Calu3 (cell line): ENCODE results near the gene ENO1. TPM values are rescaled to one million over a fixed set of nuclear protein-coding genes. Genes with fewer than 3 reads are reported as not detected.
"Not testable (repeated sequence)": the region's sequence is repeated elsewhere in the genome, so short reads cannot be mapped to it uniquely, and the experiment has no call there.

Source experiments
- BruUV-seq: library from RNA; stranded (reverse); fragments of 400-500 nt; replicated peaks from 2 replicates; lab custom pipeline; 2021; lab: Mats Ljungman, UMichigan
- CTCF ChIA-PET: fragments of 300-600 bp; sonication (Branson Sonifier 250); formaldehyde crosslinking; loops from one replicate; lab custom pipeline; 2022; ENCODE audit warnings: antibody characterized with exemption; lab: Charles Lee
- DNase-seq: peaks from one replicate; pipeline ENCODE4 v3.0.0; 2022
- H3K27ac Mint-ChIP-seq: one replicate; pipeline ENCODE4 v1.8.0; 2022; ENCODE audit warnings: mixed read lengths; ENCODE audit not compliant: unreplicated experiment
- H3K27me3 Mint-ChIP-seq: one replicate; pipeline ENCODE4 v1.8.0; 2022; ENCODE audit warnings: mixed read lengths; ENCODE audit not compliant: unreplicated experiment
- H3K36me3 Mint-ChIP-seq: one replicate; pipeline ENCODE4 v1.8.0; 2022; ENCODE audit warnings: mild to moderate bottlenecking, moderate library complexity, mixed read lengths; ENCODE audit not compliant: insufficient read depth, unreplicated experiment
- H3K4me1 Mint-ChIP-seq: one replicate; pipeline ENCODE4 v1.8.0; 2022; ENCODE audit warnings: mild to moderate bottlenecking, low read depth, mixed read lengths; ENCODE audit not compliant: unreplicated experiment
- H3K4me3 Mint-ChIP-seq: one replicate; pipeline ENCODE4 v1.8.0; 2022; ENCODE audit warnings: mild to moderate bottlenecking, low read depth, moderate library complexity, mixed read lengths; ENCODE audit not compliant: unreplicated experiment
- H3K9me3 Mint-ChIP-seq: one replicate; pipeline ENCODE4 v1.8.0; 2022; ENCODE audit warnings: low read depth, mixed read lengths; ENCODE audit not compliant: unreplicated experiment
- CTCF ChIP-seq: fragments of 200-600 bp; IDR thresholded peaks from one replicate; pipeline ENCODE4 v1.8.0; 2022; ENCODE audit warnings: antibody characterized with exemption; ENCODE audit not compliant: unreplicated experiment
- intact Hi-C: fragments of 100-400 bp; cut with micrococcal nuclease; formaldehyde crosslinking; loops from one replicate; pipeline ENCODE4 v1.10.0; 2022; ENCODE audit not compliant: unreplicated experiment
- total RNA-seq: library from RNA; stranded (reverse); gene quantifications from 2 replicates; pipeline ENCODE4 v1.2.3, GENCODE V29; 2022

Gene ENO1
- total RNA-seq, 1 experiment from 2014 or later, result 1,003 TPM

- CTCF ChIA-PET, result no interaction called here
- Mint-ChIP-seq H3K36me3 (peaks cover 2% of the 10 kb centered on the region), H3K9me3 (no peaks in the 10 kb centered on the region), H3K4me3 (no peak overlapping the region), H3K4me1 (peaks cover 17% of the 10 kb centered on the region), H3K27me3 (no peaks in the 10 kb centered on the region), H3K27ac (no peak overlapping the region)
- DNase-seq, result no peak
- intact Hi-C loops, result no loop called here
- no peak for TF ChIP-seq CTCF
- BruUV-seq, result no TSS peak
Observed at GRCh38 chr1:8823295-8823664, 55.2 kb downstream of the ENO1 start.

GRCh38 chr1:8822373-8823294, 55.9 kb downstream of the ENO1 start:
- BruUV-seq, result no TSS peak

GRCh38 chr1:8821084-8821483, 57.4 kb downstream of the ENO1 start:
- intact Hi-C loops, result no loop called here
- TF ChIP-seq CTCF, result no peak
- DNase-seq, result no peak
- no peak overlapping the region for H3K4me3 Mint-ChIP-seq
- H3K36me3 Mint-ChIP-seq, result peaks cover 24% of the 10 kb centered on the region
- no peaks in the 10 kb centered on the region for H3K9me3 Mint-ChIP-seq
- peaks cover 24% of the 10 kb centered on the region for H3K4me1 Mint-ChIP-seq
- H3K27me3 Mint-ChIP-seq, result no peaks in the 10 kb centered on the region
- H3K27ac Mint-ChIP-seq, result no peak overlapping the region
- no TSS peak for BruUV-seq
- CTCF ChIA-PET, result interaction anchor here (1.1 kb wide), 1 partner anchor 28 kb away, joined by 3 read pairs; no protein-coding TSS in a partner anchor

More at GRCh38 chr1:8822373-8823294, 55.9 kb downstream of the ENO1 start:
- H3K4me3 Mint-ChIP-seq, result no peak overlapping the region
- H3K27me3 Mint-ChIP-seq, result no peaks in the 10 kb centered on the region
- peak; percentile 6 for DNase-seq
- H3K27ac Mint-ChIP-seq, result no peak overlapping the region
- intact Hi-C loops, result no loop called here
- no peaks in the 10 kb centered on the region for H3K9me3 Mint-ChIP-seq
- H3K4me1 Mint-ChIP-seq, result peaks cover 23% of the 10 kb centered on the region
- TF ChIP-seq CTCF, result no peak
- CTCF ChIA-PET, result no interaction called here
- peaks cover 8% of the 10 kb centered on the region for H3K36me3 Mint-ChIP-seq

- intact Hi-C loops, result loop anchor here (5.0 kb wide), 1 partner anchor 76 kb away; no protein-coding TSS in a partner anchor
Observed at GRCh38 chr1:8818789-8819188, 59.7 kb downstream of the ENO1 start.

More at GRCh38 chr1:8818789-8819188, 59.7 kb downstream of the ENO1 start:
- Mint-ChIP-seq H3K4me3 (peak overlapping the region; percentile 81), H3K36me3 (peaks cover 30% of the 10 kb centered on the region), H3K4me1 (peaks cover 45% of the 10 kb centered on the region)
- BruUV-seq, H3K27me3 Mint-ChIP-seq, DNase-seq, H3K27ac Mint-ChIP-seq, H3K9me3 Mint-ChIP-seq: not testable (repeated sequence)
- CTCF ChIA-PET, result interaction anchor here (0.7 kb wide), 1 partner anchor 30 kb away, joined by 3 read pairs; no protein-coding TSS in a partner anchor
